GM23248 (cell line): Measurements from ENCODE around the gene GNAI1. TPM values are rescaled to one million over a fixed set of nuclear protein-coding genes. Genes with fewer than 3 reads are reported as not detected.

ENCODE experiments used
- DNase-seq: peaks from one replicate; pipeline ENCODE4 v3.0.0-alpha.2; 2015
- H2AFZ ChIP-seq: fragments of 200-600 bp; sonication (generic); 2 replicates; pipeline ENCODE4 v1.6.1; 2016; ENCODE audit warnings: antibody characterized with exemption
- H3F3A ChIP-seq: fragments of 200-600 bp; sonication (generic); 2 replicates; pipeline ENCODE4 v1.6.1; 2016; ENCODE audit warnings: mild to moderate bottlenecking, antibody characterized with exemption, mixed run types; ENCODE audit not compliant: insufficient read depth
- H3K27ac ChIP-seq: fragments of 200-600 bp; sonication (generic); 2 replicates; pipeline ENCODE4 v1.5.1; 2016; ENCODE audit warnings: mild to moderate bottlenecking
- H3K27me3 ChIP-seq: fragments of 200-600 bp; sonication (generic); replicated peaks from 2 replicates; pipeline ENCODE4 v1.6.1; 2016; ENCODE audit warnings: mild to moderate bottlenecking; ENCODE audit not compliant: insufficient read depth
- H3K36me3 ChIP-seq: fragments of 200-600 bp; sonication (generic); 2 replicates; pipeline ENCODE4 v1.6.1; 2016; ENCODE audit warnings: low read depth, mild to moderate bottlenecking
- H3K4me1 ChIP-seq: fragments of 200-600 bp; sonication (generic); 2 replicates; pipeline ENCODE4 v1.6.1; 2016; ENCODE audit warnings: mild to moderate bottlenecking; ENCODE audit not compliant: insufficient read depth
- H3K4me2 ChIP-seq: fragments of 200-600 bp; sonication (generic); one replicate; pipeline ENCODE4 v1.6.1; 2016; ENCODE audit warnings: mild to moderate bottlenecking; ENCODE audit not compliant: unreplicated experiment
- H3K4me3 ChIP-seq: fragments of 200-600 bp; sonication (generic); 2 replicates; pipeline ENCODE4 v1.5.1; 2016; ENCODE audit warnings: mild to moderate bottlenecking
- H3K79me2 ChIP-seq: fragments of 200-600 bp; sonication (generic); 2 replicates; pipeline ENCODE4 v1.6.1; 2016; ENCODE audit warnings: mild to moderate bottlenecking; ENCODE audit not compliant: insufficient read depth
- H3K9ac ChIP-seq: fragments of 200-600 bp; sonication (generic); 2 replicates; pipeline ENCODE4 v1.6.1; 2016; ENCODE audit warnings: mild to moderate bottlenecking
- H3K9me2 ChIP-seq: fragments of 200-600 bp; sonication (generic); 2 replicates; pipeline ENCODE4 v1.6.1; 2016; ENCODE audit warnings: mixed run types, mild to moderate bottlenecking, moderate library complexity; ENCODE audit not compliant: insufficient read depth
- H3K9me3 ChIP-seq: fragments of 200-600 bp; sonication (generic); one replicate; pipeline ENCODE4 v1.6.1; 2017; ENCODE audit warnings: low read depth
- H4K20me1 ChIP-seq: fragments of 200-600 bp; sonication (generic); 2 replicates; pipeline ENCODE4 v1.6.0; 2016; ENCODE audit not compliant: insufficient read depth
- EZH2 ChIP-seq: fragments of 200-600 bp; sonication (generic); IDR thresholded peaks from 2 replicates; pipeline ENCODE4 v1.6.1; 2018; ENCODE audit warnings: antibody characterized with exemption, mild to moderate bottlenecking; ENCODE audit not compliant: insufficient read depth, poor library complexity, severe bottlenecking
- EZH2phosphoT487 ChIP-seq: fragments of 200-600 bp; sonication (generic); IDR thresholded peaks from 2 replicates; pipeline ENCODE4 v1.6.1; 2018; ENCODE audit warnings: antibody characterized with exemption, moderate library complexity, mild to moderate bottlenecking, low read depth; ENCODE audit not compliant: insufficient read depth
- WGBS, 2 experiments: methylation state at CpG; one replicate each; pipeline ENCODE4 v1.1.6; 2015 to 2017; ENCODE audit warnings: low lambda C conversion rate in 2 of 2, low coverage in 1 of 2; ENCODE audit errors: missing lambda C conversion rate in 2 of 2; 5-methylcytosine and 5-hydroxymethylcytosine counted together
- in situ Hi-C: fragments of 300-500 bp; cut with MboI; formaldehyde crosslinking; loops from 2 replicates; pipeline ENCODE4 v1.15.0; 2020
- polyA plus RNA-seq: library from polyadenylated mRNA; unstranded; fragments of >200 nt; fragmentation: Nextera tagmentation; extraction: Ambion mirVana; gene quantifications from 2 replicates; pipeline ENCODE4 v1.2.1, GENCODE V29; 2016
- total RNA-seq: library from RNA; depleted of rRNA; stranded (reverse); fragments of >200 nt; shearing (Covaris generic); gene quantifications from 2 replicates; pipeline ENCODE4 v1.2.3, GENCODE V29; 2014

Gene GNAI1
- total and polyA plus RNA-seq, 2 experiments from 2014 or later = 35.3 to 47.0 TPM

DNA sequence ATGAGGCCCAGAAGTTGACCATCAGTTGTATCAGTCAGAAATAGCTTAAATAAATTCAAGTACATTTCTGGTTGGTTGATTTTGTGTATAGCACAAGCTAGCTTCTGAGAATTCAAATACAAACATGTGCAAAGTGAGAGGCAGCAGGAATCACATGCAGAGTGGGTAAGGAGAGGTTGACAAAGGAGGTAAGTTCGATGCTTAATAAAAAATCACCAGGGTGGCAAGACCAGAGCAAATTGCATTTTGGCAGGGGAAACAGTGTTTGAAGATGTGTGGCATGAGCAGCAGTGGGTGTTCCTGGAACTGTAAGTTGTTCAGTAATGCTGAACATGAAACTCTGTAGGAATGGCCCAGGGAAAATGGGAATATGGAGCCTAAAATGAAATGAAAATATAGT, 52.6 kb downstream of the GNAI1 start:
- H4K20me1 ChIP-seq = no peaks in the 10 kb centered on the region

DNA sequence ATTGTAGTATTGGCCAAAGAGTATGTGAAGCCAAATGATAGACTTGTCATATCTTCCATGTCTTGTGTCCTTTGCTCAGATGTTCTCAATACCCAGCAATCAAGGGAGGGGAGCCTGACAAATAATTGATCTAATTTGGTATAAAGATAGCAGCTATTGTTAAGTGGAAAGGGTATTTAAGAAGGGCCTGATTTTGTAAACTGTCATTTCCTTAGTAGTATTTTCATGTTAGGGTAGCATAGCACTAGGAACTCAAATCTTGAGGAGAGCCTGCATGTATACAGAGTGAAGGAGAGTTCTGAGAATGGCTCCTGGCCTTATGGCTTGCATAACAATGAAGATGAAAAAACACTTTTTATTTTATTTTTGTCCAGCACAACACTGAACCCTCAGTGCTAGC, 53.1 kb downstream of the GNAI1 start:
- no peaks in the 10 kb centered on the region for H3K4me1 ChIP-seq
- H3K36me3 ChIP-seq = no peaks in the 10 kb centered on the region

More for the DNA sequence above, 52.6 kb downstream of the GNAI1 start:
- H3K4me3 ChIP-seq = no peak overlapping the region
- no peak for TF ChIP-seq EZH2phosphoT487
- no peak for TF ChIP-seq EZH2
- WGBS, 2 experiments = 21 to 22% methylated on average over 1 of the region's 1 CpG
- no peak overlapping the region for H3K27ac ChIP-seq
- no peaks in the 10 kb centered on the region for H3K9me3 ChIP-seq
- no peaks in the 10 kb centered on the region for H3K27me3 ChIP-seq
- DNase-seq = no peak
- no peaks in the 10 kb centered on the region for H3K4me1 ChIP-seq
- in situ Hi-C loops = no loop called here
- H3K79me2 ChIP-seq = peaks cover 67% of the 10 kb centered on the region
- no peak overlapping the region for H2AFZ ChIP-seq
- no peak overlapping the region for H3K4me2 ChIP-seq
- H3K9ac ChIP-seq = no peak overlapping the region
- H3K9me2 ChIP-seq = no peaks in the 10 kb centered on the region
- no peaks in the 10 kb centered on the region for H3F3A ChIP-seq
- no peaks in the 10 kb centered on the region for H3K36me3 ChIP-seq

DNA sequence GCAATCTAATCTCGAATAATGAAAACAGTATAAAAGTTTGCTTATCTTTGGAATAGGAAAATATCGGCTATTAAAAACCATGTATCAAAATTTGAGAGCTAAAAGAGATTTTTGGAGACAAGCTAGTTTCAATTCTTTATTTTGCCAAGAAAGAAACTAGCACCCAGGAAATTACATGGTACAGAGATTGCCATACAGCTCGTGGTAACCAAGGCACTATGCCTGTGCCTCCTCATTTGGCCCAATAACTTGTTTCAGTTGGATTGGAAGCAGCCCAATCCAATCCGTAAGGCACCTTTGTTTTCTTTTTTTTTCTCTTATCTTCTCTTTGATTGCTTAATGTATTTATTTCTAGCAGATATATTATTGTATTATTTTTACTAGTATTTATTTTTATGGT, 55.0 kb downstream of the GNAI1 start:
- Histone ChIP-seq H3K27ac (no peak overlapping the region), H3K9me3 (no peaks in the 10 kb centered on the region), H3K4me1 (no peaks in the 10 kb centered on the region), H3K79me2 (peaks cover 44% of the 10 kb centered on the region), H4K20me1 (no peaks in the 10 kb centered on the region), H3F3A (no peaks in the 10 kb centered on the region), H3K36me3 (no peaks in the 10 kb centered on the region), H3K4me2 (no peak overlapping the region), H3K9me2 (no peaks in the 10 kb centered on the region; the same call in 1 of the 2 replicates), H3K27me3 (no peaks in the 10 kb centered on the region), H2AFZ (no peak overlapping the region), H3K4me3 (no peak overlapping the region), H3K9ac (no peak overlapping the region)
- in situ Hi-C loops = no loop called here
- WGBS, 2 experiments = 42 to 47% methylated on average over 4 of the region's 4 CpGs
- no peak for TF ChIP-seq EZH2phosphoT487
- TF ChIP-seq EZH2 = no peak
- no peak for DNase-seq

More for the DNA sequence above, 53.1 kb downstream of the GNAI1 start:
- Histone ChIP-seq H3K4me3 (no peak overlapping the region), H3K9ac (no peak overlapping the region), H3F3A (no peaks in the 10 kb centered on the region), H3K27ac (no peak overlapping the region), H3K27me3 (no peaks in the 10 kb centered on the region), H4K20me1 (no peaks in the 10 kb centered on the region), H3K9me3 (no peaks in the 10 kb centered on the region), H2AFZ (no peak overlapping the region), H3K9me2 (no peaks in the 10 kb centered on the region), H3K79me2 (peaks cover 62% of the 10 kb centered on the region), H3K4me2 (no peak overlapping the region)
- no peak for DNase-seq
- TF ChIP-seq EZH2phosphoT487 = no peak
- no peak for TF ChIP-seq EZH2
- in situ Hi-C loops = no loop called here

DNA sequence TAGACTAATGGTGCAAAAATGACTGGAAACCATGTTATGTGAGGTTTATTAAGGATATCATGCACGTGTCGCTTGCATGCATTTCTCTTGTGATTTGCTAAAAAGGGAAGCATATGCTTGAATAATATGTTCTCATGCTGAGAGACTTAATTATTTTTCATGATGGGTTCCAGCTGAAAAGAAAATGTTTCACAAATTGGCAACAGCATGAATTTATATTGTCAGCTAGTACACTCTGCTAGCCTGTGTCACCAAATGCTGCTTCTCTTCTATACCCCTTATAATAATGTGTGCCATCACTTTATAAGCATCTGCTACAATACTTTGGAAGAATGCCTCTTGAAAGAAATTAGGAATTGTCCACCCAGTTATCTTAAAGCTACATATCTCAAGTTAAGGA, 63.0 kb downstream of the GNAI1 start:
- Histone ChIP-seq H3K4me3 (no peak overlapping the region), H3K36me3 (no peaks in the 10 kb centered on the region), H3K4me1 (no peaks in the 10 kb centered on the region), H3K79me2 (no peaks in the 10 kb centered on the region), H3K27me3 (no peaks in the 10 kb centered on the region), H2AFZ (no peak overlapping the region), H3K9ac (no peak overlapping the region), H3F3A (no peaks in the 10 kb centered on the region), H3K9me3 (no peaks in the 10 kb centered on the region), H3K4me2 (no peak overlapping the region), H3K9me2 (no peaks in the 10 kb centered on the region; the same call in 1 of the 2 replicates), H3K27ac (no peak overlapping the region), H4K20me1 (no peaks in the 10 kb centered on the region)
- WGBS, 2 experiments = 82 to 92% methylated on average over 2 of the region's 2 CpGs
- no peak for DNase-seq
- in situ Hi-C loops = no loop called here
- TF ChIP-seq EZH2 = no peak
- TF ChIP-seq EZH2phosphoT487 = no peak

DNA sequence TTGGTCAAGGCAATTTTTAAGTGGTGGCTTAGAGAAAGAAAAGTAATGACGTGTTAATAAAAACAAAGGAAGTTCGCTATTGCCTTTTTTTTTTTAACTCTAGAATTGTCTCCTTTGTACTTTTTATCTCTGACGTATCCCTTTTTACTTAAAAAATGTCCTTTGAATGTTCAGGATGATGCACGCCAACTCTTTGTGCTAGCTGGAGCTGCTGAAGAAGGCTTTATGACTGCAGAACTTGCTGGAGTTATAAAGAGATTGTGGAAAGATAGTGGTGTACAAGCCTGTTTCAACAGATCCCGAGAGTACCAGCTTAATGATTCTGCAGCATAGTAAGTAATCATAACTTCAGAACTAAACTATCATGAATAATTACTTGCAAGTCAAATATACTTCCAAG, 64.4 kb downstream of the GNAI1 start:
- WGBS, 2 experiments = 97% methylated on average over 5 of the region's 5 CpGs

More for the DNA sequence above, 64.4 kb downstream of the GNAI1 start:
- no peak overlapping the region for H2AFZ ChIP-seq
- no peaks in the 10 kb centered on the region for H3K79me2 ChIP-seq
- no peak overlapping the region for H3K27ac ChIP-seq
- H3K9me3 ChIP-seq = no peaks in the 10 kb centered on the region
- no peaks in the 10 kb centered on the region; the same call in 1 of the 2 replicates for H3K9me2 ChIP-seq
- no peak for DNase-seq
- H3K9ac ChIP-seq = no peak overlapping the region
- no peak overlapping the region for H3K4me3 ChIP-seq
- H3K36me3 ChIP-seq = 0 out of 2 replicates have a peak, but pooled peaks cover 4% of the 10 kb centered on the region
- H4K20me1 ChIP-seq = no peaks in the 10 kb centered on the region
- no peaks in the 10 kb centered on the region for H3K4me1 ChIP-seq
- H3K27me3 ChIP-seq = no peaks in the 10 kb centered on the region
- no peak overlapping the region for H3K4me2 ChIP-seq
- TF ChIP-seq EZH2phosphoT487 (no peak), EZH2 (no peak)
- in situ Hi-C loops = no loop called here
- H3F3A ChIP-seq = no peaks in the 10 kb centered on the region
